PFSK-1 (cell line): ENCODE results near the gene FOXN4.

Experiments used
- POLR2AphosphoS5 ChIP-seq: IDR thresholded peaks from 2 replicates; pipeline ENCODE4 v1.6.1; 2012; ENCODE audit warnings: low read depth, mild to moderate bottlenecking, control low read depth, low read length, moderate library complexity
- TAF1 ChIP-seq: IDR thresholded peaks from 2 replicates; pipeline ENCODE4 v1.6.1; 2012; ENCODE audit warnings: low read length, control low read depth, borderline replicate concordance; ENCODE audit not compliant: insufficient read depth

GRCh38 chr12:109247831-109248654, 61.0 kb downstream of the FOXN4 start:
- TF ChIP-seq POLR2AphosphoS5 (no peak), TAF1 (no peak)
